ENCODE results near the gene TRIM2. TPM values are rescaled to one million over a fixed set of nuclear protein-coding genes. Genes with fewer than 3 reads are reported as not detected.

Gene TRIM2
- total and polyA plus RNA-seq, 4 donors, result 3.4 to 15.5 (median 8.9) TPM

GRCh38 chr4:153186046-153186728 lies 18.1 kb upstream of the TRIM2 start:
- DNase-seq (ENCODE audit: low spot score), result no peak
- Histone ChIP-seq H3K9me3 (ENCODE audit: control insufficient read depth in 4 of 4, low read length in 3 of 4) (no peaks in the 10 kb centered on the region), H3K4me1 (ENCODE audit: control insufficient read depth in 4 of 4, insufficient read depth in 4 of 4, low read length in 3 of 4) (peaks cover 0 to 7% (median 2%) of the 10 kb centered on the region in 4 donors), H3K9ac (ENCODE audit: low read depth in 1 of 2, low read length in 2 of 2) (no peak overlapping the region), H3K27ac (ENCODE audit: low read depth in 1 of 2, low read length in 2 of 2) (no peak overlapping the region), H3K27me3 (ENCODE audit: control insufficient read depth in 4 of 4, insufficient read depth in 4 of 4, low read length in 3 of 4) (no peaks in the 10 kb centered on the region), H3K36me3 (ENCODE audit: control insufficient read depth in 4 of 4, insufficient read depth in 3 of 4, low read depth in 1 of 4, low read length in 3 of 4) (no peaks in the 10 kb centered on the region), H3K4me3 (ENCODE audit: low read depth in 1 of 3, low read length in 3 of 3) (no peak overlapping the region)
- WGBS, result 90% methylated on average over 12 of the region's 12 CpGs
- TF ChIP-seq RAD21 (IDR thresholded peaks at IDR 0.05) (no peak), GABPA (IDR thresholded peaks at IDR 0.05 in 1 of 2, conservative IDR thresholded peaks at IDR 0.05 in 1 of 2) (no peak), MAX (IDR thresholded peaks at IDR 0.05) (no peak), JUND (IDR thresholded peaks at IDR 0.05) (no peak), ZBTB33 (IDR thresholded peaks at IDR 0.05) (no peak), HNF4G (IDR thresholded peaks at IDR 0.05) (no peak), SP1 (IDR thresholded peaks at IDR 0.05) (no peak), YY1 (IDR thresholded peaks at IDR 0.05) (no peak), RXRA (IDR thresholded peaks at IDR 0.05) (no peak), FOXA2 (IDR thresholded peaks at IDR 0.05) (no peak), NR2F2 (IDR thresholded peaks at IDR 0.05) (no peak), FOXA1 (IDR thresholded peaks at IDR 0.05) (no peak), TAF1 (conservative IDR thresholded peaks at IDR 0.05) (no peak), ATF3 (IDR thresholded peaks at IDR 0.05) (no peak)

- no peak for DNase-seq (ENCODE audit: low spot score)
- Histone ChIP-seq H3K9ac (ENCODE audit: low read depth in 1 of 2, low read length in 2 of 2) (no peak overlapping the region), H3K27ac (ENCODE audit: low read depth in 1 of 2, low read length in 2 of 2) (no peak overlapping the region), H3K4me1 (ENCODE audit: control insufficient read depth in 4 of 4, insufficient read depth in 4 of 4, low read length in 3 of 4) (peaks cover 0 to 7% (median 2%) of the 10 kb centered on the region in 4 donors), H3K4me3 (ENCODE audit: low read depth in 1 of 3, low read length in 3 of 3) (no peak overlapping the region), H3K36me3 (ENCODE audit: control insufficient read depth in 4 of 4, insufficient read depth in 3 of 4, low read depth in 1 of 4, low read length in 3 of 4) (no peaks in the 10 kb centered on the region), H3K27me3 (ENCODE audit: control insufficient read depth in 4 of 4, insufficient read depth in 4 of 4, low read length in 3 of 4) (no peaks in the 10 kb centered on the region), H3K9me3 (ENCODE audit: control insufficient read depth in 4 of 4, low read length in 3 of 4) (no peaks in the 10 kb centered on the region)
- TF ChIP-seq ZBTB33 (IDR thresholded peaks at IDR 0.05) (no peak), JUND (IDR thresholded peaks at IDR 0.05) (no peak), EGR1 (IDR thresholded peaks at IDR 0.05; ENCODE audit: low read depth in 2 of 2) (no peak), RAD21 (IDR thresholded peaks at IDR 0.05) (no peak), FOXA1 (IDR thresholded peaks at IDR 0.05) (no peak), GABPA (IDR thresholded peaks at IDR 0.05 in 1 of 2, conservative IDR thresholded peaks at IDR 0.05 in 1 of 2) (no peak), NR2F2 (IDR thresholded peaks at IDR 0.05) (no peak), ATF3 (IDR thresholded peaks at IDR 0.05) (no peak), FOXA2 (IDR thresholded peaks at IDR 0.05) (no peak), HNF4A (conservative IDR thresholded peaks at IDR 0.05) (no peak), SP1 (IDR thresholded peaks at IDR 0.05) (no peak), YY1 (IDR thresholded peaks at IDR 0.05) (no peak), RXRA (IDR thresholded peaks at IDR 0.05) (no peak)
- 41% methylated on average over 11 of the region's 11 CpGs for WGBS
Observed at GRCh38 chr4:153189016-153189801, 15.0 kb upstream of the TRIM2 start.

Data from liver (tissue), 9 donors.